GOT3 (cell line): ENCODE results near the gene PRKAG2.
"Not testable (repeated sequence)": the region's sequence is repeated elsewhere in the genome, so short reads cannot be mapped to it uniquely, and the experiment has no call there.

Experiments used
- DNase-seq: peaks from one replicate; lab custom pipeline; 2025; ENCODE audit warnings: mixed read lengths; lab: John Stamatoyannopoulos, UW

PRKAG2 gene

DNA sequence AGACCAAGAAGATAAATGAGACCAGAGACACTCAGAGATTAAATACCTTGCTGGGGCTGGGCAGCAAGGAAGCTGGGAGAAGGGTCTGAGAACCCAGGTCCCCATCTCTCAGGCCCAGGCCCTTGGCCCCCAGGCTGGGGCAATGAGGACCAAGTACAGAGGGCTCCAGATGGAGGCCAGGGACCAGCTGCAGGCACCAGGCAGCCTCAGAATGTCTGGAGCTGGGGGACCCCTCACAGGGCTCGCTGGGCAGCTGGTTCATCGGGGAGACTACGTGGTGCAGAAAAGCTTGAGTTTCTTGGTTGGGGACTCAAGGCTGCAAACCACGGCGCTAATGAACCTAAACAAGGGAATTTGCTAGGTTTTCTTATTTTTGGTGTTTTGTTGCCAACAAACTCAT, 75.6 kb downstream of the PRKAG2 start:
- DNase-seq: no peak

DNA sequence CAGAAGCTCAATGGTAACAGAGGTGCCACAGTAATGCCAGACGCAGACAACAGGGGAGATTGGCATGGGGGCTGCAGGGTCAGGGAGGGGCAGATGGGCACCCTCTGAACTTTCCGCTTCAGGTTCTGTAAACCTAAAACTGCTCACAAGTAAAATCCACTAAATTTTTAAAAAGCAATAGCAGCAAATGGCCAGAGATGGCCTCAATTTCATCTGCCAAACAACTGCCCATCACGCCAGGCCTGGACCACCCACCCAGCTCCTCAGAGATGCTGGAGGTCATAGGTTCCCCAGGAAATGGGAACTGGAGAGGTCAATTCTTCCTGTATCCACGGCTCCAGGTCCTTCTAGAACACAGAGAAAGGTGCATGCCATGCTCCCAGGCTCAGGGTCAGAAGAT, 76.1 kb downstream of the PRKAG2 start:
- DNase-seq: no peak

- no peak for DNase-seq
Observed at GRCh38 chr7:151800391-151800790, 76.5 kb downstream of the PRKAG2 start.

DNA sequence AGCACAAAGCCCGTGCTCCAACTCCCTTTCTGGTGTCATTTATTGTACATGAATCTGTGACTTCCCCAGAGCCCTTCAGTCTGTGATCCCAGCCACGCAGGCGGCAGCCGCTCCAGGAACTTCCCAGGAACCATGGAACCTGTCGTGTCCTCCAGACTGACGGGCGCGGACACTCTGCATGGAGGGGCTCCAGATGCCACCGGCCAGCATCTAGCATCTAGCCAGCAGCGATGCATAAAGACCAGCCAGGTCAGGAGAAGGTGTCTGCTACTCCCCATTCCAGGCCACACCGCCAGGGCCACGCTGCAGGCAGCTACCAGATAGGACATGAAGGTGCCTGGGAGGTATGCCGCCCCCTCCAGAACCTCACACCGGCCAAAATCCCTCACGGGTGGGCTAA, 77.4 kb downstream of the PRKAG2 start:
- no peak for DNase-seq

GRCh38 chr7:151798851-151799448, 78.0 kb downstream of the PRKAG2 start:
- DNase-seq: no peak

DNA sequence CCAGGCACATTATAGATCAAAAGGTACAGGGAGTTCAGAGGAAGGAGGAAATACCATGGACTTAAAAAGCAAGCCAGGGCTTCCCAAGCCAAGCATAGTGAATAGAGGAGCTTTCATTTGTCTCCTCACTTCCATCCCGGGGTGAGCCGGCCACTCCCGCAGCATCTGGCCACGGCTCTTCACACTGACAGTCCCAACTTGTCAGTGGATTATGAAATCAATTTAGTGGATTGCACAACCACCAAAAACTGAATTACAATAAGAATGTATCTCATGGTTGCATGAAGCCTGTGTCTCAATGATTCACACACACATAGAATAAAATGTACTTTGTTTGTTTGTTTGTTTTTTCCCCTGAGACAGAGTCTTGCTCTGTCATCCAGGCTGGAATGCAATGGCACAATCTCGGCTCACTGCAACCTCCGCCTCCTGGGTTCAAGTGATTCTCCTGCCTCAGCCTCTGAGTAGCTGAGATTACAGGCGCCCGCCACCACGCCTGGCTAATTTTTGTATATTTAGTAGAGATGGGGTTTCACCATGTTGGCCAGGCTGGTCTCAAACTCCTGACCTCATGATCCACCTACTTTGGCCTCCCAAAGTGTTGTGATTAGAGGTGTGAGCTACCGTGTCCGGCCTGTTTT, 79.1 kb downstream of the PRKAG2 start:
- not testable (repeated sequence) for DNase-seq

DNA sequence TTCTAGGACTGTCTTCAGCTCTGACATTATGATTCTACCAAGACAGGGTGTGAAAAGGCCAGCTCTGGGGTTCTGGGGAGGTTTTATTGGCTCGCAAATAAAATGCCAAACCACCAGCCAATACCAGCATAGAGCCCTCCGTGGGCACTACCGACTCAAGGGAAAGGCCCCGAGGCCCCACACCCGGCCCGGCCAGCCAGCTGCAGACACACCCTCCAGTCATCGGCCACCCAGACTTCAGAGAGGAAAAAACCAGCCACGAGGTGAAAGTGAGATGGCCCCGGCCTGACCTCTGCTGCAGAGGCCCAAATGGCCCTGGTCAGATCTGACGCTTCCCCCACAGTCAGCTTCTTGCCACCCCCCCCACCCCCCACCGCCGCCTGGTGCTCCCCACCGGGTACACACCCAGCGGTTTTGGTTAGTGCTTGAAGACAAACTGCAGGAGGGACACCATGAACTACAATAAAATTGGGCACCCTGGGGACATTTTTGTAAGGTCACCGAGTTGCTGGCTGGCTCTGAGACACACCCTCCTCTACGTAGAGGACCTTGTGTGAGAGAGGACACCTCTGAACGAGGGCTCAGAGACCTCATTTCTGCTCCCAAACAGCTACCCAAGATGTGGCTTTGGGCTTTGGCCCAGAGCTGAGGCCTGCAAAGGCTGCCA, 79.9 kb downstream of the PRKAG2 start:
- DNase-seq: no peak

DNA sequence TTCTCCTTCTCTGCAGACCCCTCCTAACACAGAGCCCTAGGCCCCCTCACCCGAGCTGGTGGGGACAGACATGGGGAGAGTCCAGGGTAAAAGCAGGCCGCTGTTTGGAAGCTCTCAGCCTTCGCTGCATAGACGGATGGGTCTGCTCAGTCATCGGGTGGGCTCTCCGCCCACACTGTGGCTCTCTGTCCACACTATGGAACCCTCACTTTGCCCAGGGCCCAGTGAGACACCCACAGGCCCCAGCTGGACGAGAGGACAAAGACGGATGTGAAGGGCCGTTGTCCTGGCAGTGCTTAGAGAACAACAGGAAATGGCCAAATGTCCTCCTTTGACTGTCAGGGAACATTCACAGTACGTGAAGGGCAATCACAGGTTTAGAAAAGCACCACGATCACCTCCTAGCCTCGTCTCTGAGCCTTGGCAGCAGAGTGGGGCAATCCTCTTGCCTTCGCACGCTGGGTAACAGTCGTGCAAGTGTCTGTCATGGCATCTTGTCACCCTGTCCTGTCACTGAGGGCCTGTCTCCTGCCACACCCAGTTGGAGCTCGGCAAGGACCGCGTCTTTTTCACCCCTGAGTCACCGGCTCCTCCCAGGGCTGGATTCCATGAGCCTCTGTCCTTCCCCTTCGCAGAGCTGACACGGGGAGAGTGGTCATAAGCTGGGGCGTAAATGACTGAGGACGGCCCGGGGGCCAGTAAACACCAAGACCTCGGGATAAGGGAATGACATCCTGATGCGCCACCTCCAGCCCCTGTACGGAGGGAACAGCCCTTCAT, 80.6 kb downstream of the PRKAG2 start:
- no peak for DNase-seq

DNA sequence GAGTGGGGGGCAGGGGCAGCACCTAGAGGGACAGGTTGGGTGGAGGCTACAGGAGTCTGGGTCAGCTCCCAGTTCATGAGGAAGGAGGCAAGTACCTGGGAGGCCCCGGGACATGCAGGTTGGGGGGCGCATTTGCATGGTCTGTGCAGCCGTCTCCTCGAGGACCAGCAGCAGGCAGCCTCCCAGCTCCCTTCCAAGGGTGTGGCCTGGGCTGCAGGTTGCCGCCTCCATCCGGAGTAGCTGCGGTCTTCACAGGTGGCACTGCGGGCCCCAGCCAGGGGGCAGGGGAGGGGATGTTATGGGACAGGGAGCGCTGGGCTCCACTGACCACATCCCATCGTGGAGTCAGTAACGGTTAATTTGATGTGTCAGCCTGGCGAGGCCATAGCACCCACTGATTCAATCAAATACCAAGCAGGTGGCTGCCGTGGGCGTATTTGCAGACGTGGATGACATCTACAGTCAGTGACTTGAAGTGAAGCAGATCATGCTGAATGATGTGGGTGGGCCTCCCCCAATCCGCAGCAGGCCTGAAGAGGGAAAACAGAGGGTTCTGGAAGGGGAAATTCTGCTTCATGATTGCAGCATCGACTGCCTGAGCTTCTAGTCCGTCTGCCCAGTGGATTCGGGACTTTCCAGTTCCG, 81.6 kb downstream of the PRKAG2 start:
- no peak for DNase-seq

DNA sequence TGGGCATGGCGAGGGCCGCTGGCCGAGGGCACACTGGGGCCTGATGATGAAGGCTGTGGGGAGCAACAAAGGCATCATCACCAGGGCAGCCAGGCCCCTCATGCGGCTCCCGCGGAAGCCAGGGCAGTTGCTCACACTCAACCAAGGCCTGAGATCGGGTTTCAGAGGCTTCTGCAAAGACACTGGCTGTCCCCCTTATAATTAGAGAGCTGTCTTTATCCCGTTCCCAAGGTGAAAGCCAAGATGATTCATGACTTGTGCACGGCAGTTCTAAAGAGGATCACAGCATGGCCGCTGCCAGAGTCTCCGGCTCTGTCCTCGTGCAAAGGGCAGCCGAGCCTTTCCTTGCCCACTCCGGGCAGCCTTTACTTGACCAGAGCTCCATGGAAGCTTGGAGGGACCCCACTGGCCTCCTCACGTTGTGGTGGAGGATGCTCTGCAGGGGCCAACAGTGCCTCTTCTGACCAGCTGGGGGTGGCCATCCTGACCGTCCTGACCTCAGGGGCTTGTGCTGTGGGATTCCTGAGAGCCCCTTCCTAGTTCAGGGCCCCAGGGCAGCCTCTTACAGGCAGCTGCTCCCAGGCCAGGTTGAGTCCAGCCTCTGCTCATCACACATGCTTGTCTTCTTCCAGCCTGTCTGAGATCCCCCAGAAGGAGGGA, 82.3 kb downstream of the PRKAG2 start:
- no peak for DNase-seq

DNA sequence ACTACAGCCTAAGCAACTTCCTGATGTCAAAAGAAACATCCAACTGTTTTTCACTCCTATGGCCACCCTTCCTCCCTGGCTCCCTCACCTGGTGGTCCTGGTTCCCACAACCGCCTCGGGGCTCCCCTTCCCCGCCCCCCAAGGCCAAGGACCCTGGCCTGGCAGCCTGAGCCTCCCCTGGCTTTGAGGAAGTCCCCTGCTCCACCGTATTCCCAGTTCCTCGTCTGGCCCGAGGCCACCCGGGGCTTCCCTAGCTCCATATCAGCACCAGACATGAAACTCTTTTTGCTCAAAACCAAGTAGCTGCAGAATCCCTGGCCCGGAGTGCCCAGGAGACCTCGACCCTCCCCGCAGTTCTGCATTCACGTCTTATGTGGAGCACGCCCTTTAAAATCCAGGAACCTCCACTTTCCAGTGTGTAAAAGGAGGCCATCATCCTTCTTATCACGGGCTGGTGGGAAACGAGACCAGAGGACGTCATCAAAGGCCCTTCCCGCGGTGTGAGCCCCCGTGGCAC, 82.9 kb downstream of the PRKAG2 start:
- no peak for DNase-seq

- no peak for DNase-seq
Observed at GRCh38 chr7:151793531-151793951, 83.4 kb downstream of the PRKAG2 start.

- no peak for DNase-seq
Observed at GRCh38 chr7:151792636-151793035, 84.3 kb downstream of the PRKAG2 start.

- no peak for DNase-seq
Observed at GRCh38 chr7:151792086-151792485, 84.8 kb downstream of the PRKAG2 start.

- DNase-seq: no peak
Observed at GRCh38 chr7:151790830-151791620, 85.9 kb downstream of the PRKAG2 start.

DNA sequence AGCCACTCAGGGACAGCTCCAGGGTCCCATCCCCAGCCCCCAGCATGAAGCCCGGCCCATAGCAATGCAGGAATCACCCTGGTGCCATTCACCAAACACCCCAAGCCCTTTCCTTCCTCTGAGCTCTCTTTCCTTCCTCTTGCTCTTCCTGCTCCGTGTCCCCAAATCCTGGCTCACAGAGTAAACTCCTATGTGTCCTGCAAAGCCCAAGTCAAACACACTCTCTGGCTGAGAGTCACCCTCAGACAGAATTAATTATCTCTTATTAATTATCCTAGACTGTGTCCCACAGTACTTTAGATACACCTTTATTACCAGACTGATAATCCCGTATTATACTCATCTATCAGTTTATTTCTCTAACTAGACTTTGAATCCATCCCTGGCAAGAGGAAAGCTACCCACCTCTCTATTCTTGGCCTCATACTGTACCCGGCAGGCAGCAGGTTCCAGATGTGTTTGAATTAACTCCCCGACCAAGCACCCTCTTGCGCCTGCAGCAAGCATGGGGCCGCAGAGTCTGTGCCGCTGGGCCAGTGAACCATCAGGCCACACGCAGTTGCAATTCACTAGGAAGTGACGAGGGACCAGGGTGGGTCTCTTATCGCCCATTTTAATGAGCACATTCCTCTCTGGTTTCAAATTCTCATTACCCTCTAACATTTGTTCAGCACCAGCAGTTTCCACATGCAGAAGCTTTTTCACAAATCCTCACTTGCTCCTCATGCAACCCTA, 86.7 kb downstream of the PRKAG2 start:
- no peak for DNase-seq

- no peak for DNase-seq
Observed at GRCh38 chr7:151789380-151789947, 87.5 kb downstream of the PRKAG2 start.

DNA sequence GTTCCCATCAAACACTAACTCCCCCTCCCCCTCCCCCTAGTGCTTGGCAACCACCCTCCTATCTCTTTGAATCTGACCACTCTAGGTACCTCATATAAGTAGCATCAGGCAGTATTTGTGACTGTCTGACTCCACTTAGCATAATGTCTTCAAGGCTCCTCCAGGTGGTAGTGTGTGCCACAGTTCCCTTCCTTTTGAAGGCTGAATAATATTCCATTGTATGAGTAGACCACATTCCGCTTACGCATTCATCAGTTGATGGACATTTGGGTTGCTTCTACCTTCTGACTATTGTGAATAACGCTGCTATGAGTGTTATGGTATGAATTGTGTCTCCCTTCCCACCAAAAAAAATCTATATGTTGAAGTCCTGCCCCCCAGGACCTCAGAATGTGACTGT, 89.6 kb downstream of the PRKAG2 start:
- no peak for DNase-seq

GRCh38 chr7:151786936-151787335, 90.0 kb downstream of the PRKAG2 start:
- no peak for DNase-seq

DNA sequence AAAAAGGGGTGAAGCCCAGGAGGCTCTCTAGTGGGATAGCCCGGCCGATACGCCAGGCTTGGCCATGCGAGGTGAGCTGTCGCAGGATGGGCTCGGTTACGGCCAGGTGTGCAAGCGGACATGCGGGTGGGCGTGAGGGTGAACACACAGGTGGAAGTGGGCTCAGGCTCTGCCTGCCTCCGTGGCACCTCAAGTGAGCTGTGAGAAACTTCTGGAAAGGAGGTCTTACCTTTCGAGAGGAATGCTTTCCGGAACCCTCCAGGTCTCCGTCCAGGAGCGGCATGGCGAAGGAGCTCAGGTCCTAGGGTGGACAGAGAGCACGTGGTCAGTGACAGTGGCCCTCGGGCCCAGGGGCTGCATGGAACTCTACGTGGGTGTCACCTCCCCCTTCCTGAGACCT, 90.7 kb downstream of the PRKAG2 start:
- DNase-seq: no peak
